ENCODE data around the gene IKBKE.

The IKBKE gene

GRCh38 chr1:206538086-206538770 lies 68.0 kb downstream of the IKBKE start:
- TF ChIP-seq CTCF (IDR thresholded peaks at IDR 0.05; ENCODE audit: insufficient read depth, low read depth, low read length, missing control alignments), result no peak
- no peak overlapping the region for H3K4me3 ChIP-seq (ENCODE audit: low read length)
- no peak for DNase-seq (ENCODE audit: low read depth)

- TF ChIP-seq CTCF (IDR thresholded peaks at IDR 0.05; ENCODE audit: insufficient read depth, low read depth, low read length, missing control alignments), result no peak
- H3K4me3 ChIP-seq (ENCODE audit: low read length), result no peak overlapping the region
- DNase-seq (ENCODE audit: low read depth), result no peak
Observed at GRCh38 chr1:206538901-206539640, 68.8 kb downstream of the IKBKE start.

GRCh38 chr1:206540044-206540780 lies 69.9 kb downstream of the IKBKE start:
- no peak for DNase-seq (ENCODE audit: low read depth)
- TF ChIP-seq CTCF (IDR thresholded peaks at IDR 0.05; ENCODE audit: insufficient read depth, low read depth, low read length, missing control alignments), result no peak
- no peak overlapping the region for H3K4me3 ChIP-seq (ENCODE audit: low read length)

GRCh38 chr1:206541236-206541833 lies 71.1 kb downstream of the IKBKE start:
- TF ChIP-seq CTCF (IDR thresholded peaks at IDR 0.05; ENCODE audit: insufficient read depth, low read depth, low read length, missing control alignments), result no peak
- no peak overlapping the region for H3K4me3 ChIP-seq (ENCODE audit: low read length)
- DNase-seq (ENCODE audit: low read depth), result no peak

- DNase-seq (ENCODE audit: low read depth), result peak; percentile 54
- H3K4me3 ChIP-seq (ENCODE audit: low read length), result no peak overlapping the region
- peak; percentile 86 for TF ChIP-seq CTCF (IDR thresholded peaks at IDR 0.05; ENCODE audit: insufficient read depth, low read depth, low read length, missing control alignments)
Observed at GRCh38 chr1:206544562-206545257, 74.4 kb downstream of the IKBKE start.

- no peak for TF ChIP-seq CTCF (IDR thresholded peaks at IDR 0.05; ENCODE audit: insufficient read depth, low read depth, low read length, missing control alignments)
- DNase-seq (ENCODE audit: low read depth), result no peak
Observed at GRCh38 chr1:206545351-206545750, 75.1 kb downstream of the IKBKE start.

More at GRCh38 chr1:206545351-206545750, 75.1 kb downstream of the IKBKE start:
- H3K4me3 ChIP-seq (ENCODE audit: low read length), result no peak overlapping the region
